H1 (cell line): ENCODE data around the gene BPIFB2.

ENCODE experiments used
- CREB1 ChIP-seq: IDR thresholded peaks from 2 replicates; pipeline ENCODE4 v1.6.1; 2012; ENCODE audit warnings: inconsistent platforms
- JUN ChIP-seq: IDR thresholded peaks from 2 replicates; pipeline ENCODE4 v1.6.1; 2011; ENCODE audit warnings: low read depth, mild to moderate bottlenecking, improper control_type of control experiment, low read length
- ZNF274 ChIP-seq: IDR thresholded peaks from 2 replicates; pipeline ENCODE4 v1.7.0; 2012; ENCODE audit warnings: low read length, borderline replicate concordance; ENCODE audit errors: extremely low read depth

GRCh38 chr20:33033381-33033780, 25.9 kb downstream of the BPIFB2 start:
- no peak for TF ChIP-seq ZNF274
- no peak for TF ChIP-seq CREB1
- TF ChIP-seq JUN, result no peak
